CD4-positive, alpha-beta T cell (primary cell): ENCODE data around the gene FAM83F. TPM values are rescaled to one million over a fixed set of nuclear protein-coding genes. Genes with fewer than 3 reads are reported as not detected.
"Not testable (repeated sequence)": the region's sequence is repeated elsewhere in the genome, so short reads cannot be mapped to it uniquely, and the experiment has no call there.

Experiments used
- ATAC-seq: fragments of 200-7000 bp; cut with Tn5 transposase; one replicate; pipeline ENCODE4 v1.10.0; 2022; ENCODE audit warnings: mild to moderate bottlenecking; ENCODE audit not compliant: poor library complexity
- CTCF ChIA-PET: fragments of 350-600 bp; sonication (Branson Sonifier 250); formaldehyde crosslinking; loops from one replicate; lab custom pipeline; 2021; ENCODE audit warnings: antibody characterized with exemption, inconsistent platforms; lab: Charles Lee
- POLR2A ChIA-PET: fragments of 350-600 bp; sonication (Branson Sonifier 250); formaldehyde crosslinking; loops from one replicate; lab custom pipeline; 2021; ENCODE audit warnings: antibody characterized with exemption, inconsistent platforms; lab: Charles Lee
- DNase-seq, 14 experiments: peaks; one replicate each; pipeline ENCODE4 v3.0.0-alpha.2; 2013 to 2020; ENCODE audit warnings: mixed read lengths in 2 of 14
- H3K27ac ChIP-seq, 2 donors: one replicate each; pipeline versions ENCODE4 v1.5.1 to v1.7.0; 2013; ENCODE audit warnings: low read length in 2 of 2, low read depth in 1 of 2, mild to moderate bottlenecking in 1 of 2
- H3K27me3 ChIP-seq, 2 experiments: 1 replicate in 1 of 2; 2 replicates in 1 of 2; pipeline versions ENCODE4 v1.6.1 to v1.7.0; 2013; ENCODE audit warnings: low read length in 2 of 2, control low read depth in 1 of 2, mild to moderate bottlenecking in 1 of 2, moderate library complexity in 1 of 2; ENCODE audit not compliant: insufficient read depth in 2 of 2, control insufficient read depth in 1 of 2
- H3K36me3 ChIP-seq: one replicate; pipeline ENCODE4 v1.6.1; 2013; ENCODE audit warnings: low read length, control low read depth; ENCODE audit not compliant: insufficient read depth
- H3K4me1 ChIP-seq: one replicate; pipeline ENCODE4 v1.6.1; 2013; ENCODE audit warnings: low read length, control low read depth; ENCODE audit not compliant: insufficient read depth
- H3K4me3 ChIP-seq: one replicate; pipeline ENCODE4 v1.5.1; 2013; ENCODE audit warnings: mild to moderate bottlenecking, low read length, moderate library complexity
- H3K9me3 ChIP-seq, 2 experiments: 1 replicate in 1 of 2; 2 replicates in 1 of 2; pipeline versions ENCODE4 v1.6.1 to v1.7.0; 2013; ENCODE audit warnings: low read length in 2 of 2, mild to moderate bottlenecking in 2 of 2, control low read depth in 1 of 2, moderate library complexity in 1 of 2; ENCODE audit not compliant: control insufficient read depth in 1 of 2, insufficient read depth in 1 of 2
- H3K27ac Mint-ChIP-seq: one replicate; pipeline ENCODE4 v1.8.0; 2020; ENCODE audit warnings: mixed read lengths
- H3K27me3 Mint-ChIP-seq: one replicate; pipeline ENCODE4 v1.8.0; 2021; ENCODE audit warnings: mixed read lengths
- H3K36me3 Mint-ChIP-seq: one replicate; pipeline ENCODE4 v1.8.0; 2021; ENCODE audit warnings: low read depth, mixed read lengths
- H3K4me1 Mint-ChIP-seq: one replicate; pipeline ENCODE4 v1.8.0; 2021; ENCODE audit warnings: low read depth, mixed read lengths
- H3K4me3 Mint-ChIP-seq: one replicate; pipeline ENCODE4 v1.8.0; 2020; ENCODE audit warnings: mild to moderate bottlenecking, mixed read lengths
- H3K9me3 Mint-ChIP-seq: one replicate; pipeline ENCODE4 v1.8.0; 2020; ENCODE audit warnings: mixed read lengths
- CTCF ChIP-seq: fragments of 200-600 bp; IDR thresholded peaks from one replicate; pipeline ENCODE4 v1.8.0; 2022; ENCODE audit warnings: antibody characterized with exemption, mild to moderate bottlenecking
- intact Hi-C, 2 experiments: fragments of 100-400 bp; cut with DNase I in 1 of 2; cut with micrococcal nuclease in 1 of 2; formaldehyde crosslinking; loops; one replicate each; pipeline versions ENCODE4 v1.15.1 to v1.9.0; 2023 to 2025; cut with DNase I, micrococcal nuclease
- total RNA-seq, 174 experiments: library from RNA in 2 of 174; stranded (reverse) in 2 of 174; gene quantifications; one replicate each; pipeline ENCODE4 v1.2.3 and lab custom pipeline; 2021 to 2026

The FAM83F gene
- total RNA-seq, 2 experiments from 2014 or later = 5.2 to 6.8 TPM

GRCh38 chr22:40024201-40025061, 29.7 kb downstream of the FAM83F start:
- Histone ChIP-seq H3K9me3 (no peaks in the 10 kb centered on the region), H3K27me3 (no peaks in the 10 kb centered on the region), H3K36me3 (no peaks in the 10 kb centered on the region), H3K27ac (no peak overlapping the region), H3K4me1 (peaks cover 7% of the 10 kb centered on the region), H3K4me3 (no peak overlapping the region)
- DNase-seq (peak; percentile 40 to 80 (median 53)), ATAC-seq (peak; percentile 82)
- Mint-ChIP-seq H3K4me1 (peaks cover 4% of the 10 kb centered on the region), H3K27ac (no peak overlapping the region), H3K36me3 (no peaks in the 10 kb centered on the region), H3K27me3 (no peaks in the 10 kb centered on the region), H3K9me3 (no peaks in the 10 kb centered on the region), H3K4me3 (no peak overlapping the region)
- TF ChIP-seq CTCF = peak; percentile 93
- ChIA-PET CTCF (interaction anchor here (0.6 to 2.3 kb wide), 33 partner anchors 8 to 1757 kb away, joined by 3 to 43 read pairs (median 4); no protein-coding TSS in a partner anchor), POLR2A (interaction anchor here (0.5 to 1.8 kb wide), 12 partner anchors 19 to 534 kb away, joined by 3 to 11 read pairs (median 3); no protein-coding TSS in a partner anchor)
- intact Hi-C loops = loop anchor here (1.0 to 10.0 kb wide), 11 partner anchors 52 to 532 kb away; no protein-coding TSS in a partner anchor

- H3K4me3 Mint-ChIP-seq, H3K9me3 ChIP-seq, H3K36me3 Mint-ChIP-seq, H3K4me3 ChIP-seq, H3K36me3 ChIP-seq, H3K27me3 ChIP-seq, H3K27ac Mint-ChIP-seq, H3K27me3 Mint-ChIP-seq, H3K4me1 ChIP-seq, H3K4me1 Mint-ChIP-seq, H3K9me3 Mint-ChIP-seq, ATAC-seq, H3K27ac ChIP-seq, DNase-seq: not testable (repeated sequence)
- ChIA-PET CTCF (interaction anchor here (0.6 to 2.3 kb wide), 32 partner anchors 9 to 874 kb away, joined by 3 to 43 read pairs (median 4); no protein-coding TSS in a partner anchor), POLR2A (interaction anchor here (0.9 to 1.8 kb wide), 11 partner anchors 19 to 535 kb away, joined by 3 to 11 read pairs (median 3); no protein-coding TSS in a partner anchor)
- intact Hi-C loops = loop anchor here (1.0 to 10.0 kb wide), 6 partner anchors 84 to 490 kb away; no protein-coding TSS in a partner anchor
- peak; percentile 57 for TF ChIP-seq CTCF
Measured at GRCh38 chr22:40025062-40025379, 30.3 kb downstream of the FAM83F start.

- no peaks in the 10 kb centered on the region for H3K27me3 ChIP-seq
- no peaks in the 10 kb centered on the region for H3K36me3 Mint-ChIP-seq
- no peak for TF ChIP-seq CTCF
- ChIA-PET POLR2A (interaction anchor here (1.1 to 1.3 kb wide), 2 partner anchors 32 to 536 kb away, joined by 3 read pairs; no protein-coding TSS in a partner anchor), CTCF (interaction anchor here (1.6 to 1.9 kb wide), 2 partner anchors 10 to 29 kb away, joined by 5 to 10 read pairs; no protein-coding TSS in a partner anchor)
- H3K4me3 ChIP-seq = no peak overlapping the region
- no peaks in the 10 kb centered on the region for H3K36me3 ChIP-seq
- H3K4me3 Mint-ChIP-seq = no peak overlapping the region
- no peaks in the 10 kb centered on the region for H3K27me3 Mint-ChIP-seq
- peaks cover 9% of the 10 kb centered on the region for H3K4me1 ChIP-seq
- no peak for DNase-seq
- H3K27ac ChIP-seq = no peak overlapping the region
- H3K9me3 Mint-ChIP-seq = no peaks in the 10 kb centered on the region
- no peaks in the 10 kb centered on the region for H3K9me3 ChIP-seq
- H3K27ac Mint-ChIP-seq = no peak overlapping the region
- no peak for ATAC-seq
- intact Hi-C loops = loop anchor here (1.0 to 10.0 kb wide), 6 partner anchors 85 to 491 kb away; no protein-coding TSS in a partner anchor
- H3K4me1 Mint-ChIP-seq = peaks cover 4% of the 10 kb centered on the region
Measured at GRCh38 chr22:40025856-40026255, 31.1 kb downstream of the FAM83F start.
